HFFc6 (cell line): Measurements from ENCODE around the gene RHBDD1. TPM values are rescaled to one million over a fixed set of nuclear protein-coding genes. Genes with fewer than 3 reads are reported as not detected.

Source experiments
- DNase-seq: peaks from one replicate; pipeline ENCODE4 v3.0.0-alpha.2; 2018
- H3K27ac Mint-ChIP-seq: 2 replicates; pipeline ENCODE4 v1.8.0; 2020; ENCODE audit warnings: mild to moderate bottlenecking, mixed read lengths
- H3K27me3 Mint-ChIP-seq: 2 replicates; pipeline ENCODE4 v1.8.0; 2021; ENCODE audit warnings: mild to moderate bottlenecking, moderate library complexity, mixed read lengths; ENCODE audit not compliant: insufficient read depth
- H3K36me3 Mint-ChIP-seq: 2 replicates; pipeline ENCODE4 v1.8.0; 2021; ENCODE audit warnings: low read depth, mixed read lengths
- H3K4me1 Mint-ChIP-seq: 2 replicates; pipeline ENCODE4 v1.8.0; 2020; ENCODE audit warnings: low read depth, mixed read lengths
- H3K4me3 Mint-ChIP-seq: 2 replicates; pipeline ENCODE4 v1.8.0; 2020; ENCODE audit warnings: mild to moderate bottlenecking, moderate library complexity, mixed read lengths
- H3K9me3 Mint-ChIP-seq: 2 replicates; pipeline ENCODE4 v1.8.0; 2020; ENCODE audit warnings: mild to moderate bottlenecking, mixed read lengths
- CTCF ChIP-seq: fragments of 200-600 bp; sonication (generic); IDR thresholded peaks from 2 replicates; pipeline ENCODE4 v1.5.0; 2021; ENCODE audit warnings: antibody characterized with exemption, mild to moderate bottlenecking
- total RNA-seq, 6 experiments: library from RNA; stranded (reverse); fragmentation: NEBNext Ultra II Directional; extraction: Animal tissue kit (Norgen Biotek cat#: 25700); gene quantifications; 2 replicates in 1 of 6; 3 replicates in 5 of 6; pipeline ENCODE4 v1.2.3, GENCODE V29; 2021

RHBDD1 gene
- total RNA-seq, 6 experiments from 2014 or later = 34.3 to 50.7 (median 42.3) TPM

- Mint-ChIP-seq H3K27me3 (peaks cover 2% of the 10 kb centered on the region; the same call in 1 of the 2 replicates), H3K36me3 (peaks cover 37% of the 10 kb centered on the region), H3K9me3 (no peaks in the 10 kb centered on the region), H3K4me1 (peaks cover 70% of the 10 kb centered on the region), H3K27ac (no peak overlapping the region), H3K4me3 (no peak overlapping the region)
- no peak for DNase-seq
- TF ChIP-seq CTCF = no peak
These were observed 138.0 kb downstream of the RHBDD1 start for GRCh38 chr2:226973816-226974215.

DNA sequence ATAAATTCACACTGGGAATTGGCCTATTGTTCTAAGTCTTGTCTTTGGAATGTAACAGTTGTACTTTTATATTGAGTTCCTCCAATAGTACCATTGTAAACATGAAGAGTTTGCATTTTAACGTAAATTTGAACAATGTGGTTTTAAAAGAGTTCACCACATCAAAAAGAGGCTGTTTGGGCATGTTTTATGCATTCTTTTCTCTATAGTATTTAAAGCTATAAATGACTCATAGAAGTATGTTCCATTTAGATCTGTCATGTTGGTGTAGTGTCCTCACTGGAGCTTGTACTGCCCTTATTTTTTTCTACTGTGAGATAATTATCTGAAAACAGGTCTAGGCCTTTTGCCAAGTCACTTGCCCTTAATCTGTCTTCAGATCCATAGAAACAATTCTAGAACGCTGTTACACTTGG is 141.9 kb downstream of the RHBDD1 start:
- no peak for TF ChIP-seq CTCF
- Mint-ChIP-seq H3K27me3 (peaks cover 2% of the 10 kb centered on the region; the same call in 1 of the 2 replicates), H3K4me1 (peaks cover 39% of the 10 kb centered on the region), H3K27ac (peak overlapping the region; percentile 46; the same call in 1 of the 2 replicates), H3K36me3 (peaks cover 48% of the 10 kb centered on the region), H3K4me3 (no peak overlapping the region; the same call in 1 of the 2 replicates), H3K9me3 (no peaks in the 10 kb centered on the region)
- peak; percentile 95 for DNase-seq

- peaks cover 2% of the 10 kb centered on the region for H3K27me3 Mint-ChIP-seq
- H3K36me3 Mint-ChIP-seq = peaks cover 43% of the 10 kb centered on the region
These were observed 142.4 kb downstream of the RHBDD1 start for GRCh38 chr2:226978300-226978699.

GRCh38 chr2:226979004-226979403 is 143.2 kb downstream of the RHBDD1 start:
- H3K36me3 Mint-ChIP-seq = peaks cover 37% of the 10 kb centered on the region
- peaks cover 37% of the 10 kb centered on the region for H3K4me1 Mint-ChIP-seq
- no peak; the same call in 1 of the 2 replicates for TF ChIP-seq CTCF
- no peaks in the 10 kb centered on the region; the same call in none of the 2 replicates for H3K27me3 Mint-ChIP-seq
- no peak overlapping the region for H3K27ac Mint-ChIP-seq
- no peaks in the 10 kb centered on the region for H3K9me3 Mint-ChIP-seq
- no peak overlapping the region for H3K4me3 Mint-ChIP-seq
- DNase-seq = no peak

More at GRCh38 chr2:226978300-226978699, 142.4 kb downstream of the RHBDD1 start:
- peak overlapping the region; percentile 46; the same call in 1 of the 2 replicates for H3K27ac Mint-ChIP-seq
- DNase-seq = no peak
- no peak overlapping the region for H3K4me3 Mint-ChIP-seq
- H3K4me1 Mint-ChIP-seq = peaks cover 35% of the 10 kb centered on the region
- TF ChIP-seq CTCF = no peak
- no peaks in the 10 kb centered on the region for H3K9me3 Mint-ChIP-seq

DNA sequence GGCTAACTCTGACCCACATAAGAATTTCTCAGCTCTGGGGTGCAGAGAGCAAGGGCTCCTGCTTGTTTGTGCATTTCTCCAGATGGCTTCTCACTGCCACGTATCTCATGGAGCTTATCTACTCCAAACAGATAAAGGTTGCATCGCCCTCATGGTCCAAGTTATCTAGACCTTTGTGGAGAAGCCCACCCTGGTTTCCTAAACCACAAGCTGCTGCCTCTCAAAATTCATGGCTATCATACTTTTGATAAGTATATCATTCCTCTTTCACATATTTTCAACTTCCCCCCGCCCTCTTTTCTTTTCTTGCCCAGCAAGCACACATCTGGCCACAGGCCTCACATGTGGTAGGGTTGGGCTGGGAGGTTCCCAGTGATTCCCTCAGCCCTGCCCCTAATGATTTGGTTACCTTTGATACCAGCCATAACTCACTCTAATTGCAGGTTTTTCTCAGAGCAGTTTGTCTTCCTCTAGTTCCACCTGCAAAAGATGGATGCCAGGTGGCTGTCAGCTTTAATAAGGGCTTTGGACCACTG is 146.0 kb downstream of the RHBDD1 start:
- H3K27ac Mint-ChIP-seq = no peak overlapping the region
- no peak for DNase-seq
- H3K9me3 Mint-ChIP-seq = no peaks in the 10 kb centered on the region
- H3K27me3 Mint-ChIP-seq = no peaks in the 10 kb centered on the region; the same call in 1 of the 2 replicates
- H3K4me1 Mint-ChIP-seq = peaks cover 50% of the 10 kb centered on the region
- H3K36me3 Mint-ChIP-seq = peaks cover 15% of the 10 kb centered on the region
- H3K4me3 Mint-ChIP-seq = no peak overlapping the region
- TF ChIP-seq CTCF = no peak
